OCI-LY7 (cell line): ENCODE results near the gene TWIST2. TPM values are rescaled to one million over a fixed set of nuclear protein-coding genes. Genes with fewer than 3 reads are reported as not detected.

Experiments used
- BruUV-seq: library from RNA; stranded (reverse); fragments of 400-500 nt; replicated peaks from 2 replicates; lab custom pipeline; 2021; lab: Mats Ljungman, UMichigan
- CTCF ChIA-PET: fragments of 300-600 bp; sonication (Branson Sonifier 250); formaldehyde crosslinking; loops from one replicate; lab custom pipeline; 2022; ENCODE audit warnings: antibody characterized with exemption; ENCODE audit not compliant: unreplicated experiment; lab: Charles Lee
- POLR2A ChIA-PET: fragments of 300-600 bp; sonication (Branson Sonifier 250); formaldehyde crosslinking; loops from one replicate; lab custom pipeline; 2022; ENCODE audit warnings: antibody characterized with exemption; lab: Charles Lee
- DNase-seq: peaks from one replicate; pipeline ENCODE4 v3.0.0-alpha.2; 2015; ENCODE audit warnings: low spot score
- H2AFZ ChIP-seq: fragments of 200-600 bp; sonication (generic), shearing (Covaris generic); 2 replicates; pipeline ENCODE4 v1.6.1; 2014; ENCODE audit warnings: mild to moderate bottlenecking, antibody characterized with exemption, low read length, moderate library complexity
- H3K27ac ChIP-seq: fragments of 200-600 bp; sonication (generic); 2 replicates; pipeline ENCODE4 v1.5.1; 2014; ENCODE audit warnings: mixed run types, low read depth, mild to moderate bottlenecking, moderate library complexity, low read length, inconsistent platforms; ENCODE audit not compliant: poor library complexity, severe bottlenecking
- H3K36me3 ChIP-seq: fragments of 200-600 bp; sonication (generic); 2 replicates; pipeline ENCODE4 v1.6.1; 2014; ENCODE audit warnings: mild to moderate bottlenecking, antibody characterized with exemption, low read length, moderate library complexity, mixed read lengths; ENCODE audit not compliant: insufficient read depth
- H3K4me1 ChIP-seq: fragments of 200-600 bp; sonication (generic); 2 replicates; pipeline ENCODE4 v1.5.1; 2014; ENCODE audit warnings: mild to moderate bottlenecking, low read length; ENCODE audit not compliant: insufficient read depth, poor library complexity, severe bottlenecking
- H3K4me2 ChIP-seq: fragments of 200-600 bp; sonication (generic); 2 replicates; pipeline ENCODE4 v1.6.1; 2014; ENCODE audit warnings: mild to moderate bottlenecking, low read length
- H3K4me3 ChIP-seq: fragments of 200-600 bp; sonication (generic); 2 replicates; pipeline ENCODE4 v1.5.1; 2014; ENCODE audit warnings: mild to moderate bottlenecking, low read depth, low read length; ENCODE audit not compliant: poor library complexity, severe bottlenecking
- H3K79me2 ChIP-seq: fragments of 200-600 bp; sonication (generic); 2 replicates; pipeline ENCODE4 v1.6.1; 2016; ENCODE audit warnings: low read depth, mild to moderate bottlenecking, low read length, moderate library complexity, mixed read lengths; ENCODE audit not compliant: insufficient read depth
- H3K9me2 ChIP-seq: fragments of 200-600 bp; sonication (generic); 2 replicates; pipeline ENCODE4 v1.6.1; 2016; ENCODE audit warnings: mild to moderate bottlenecking, low read length, mixed read lengths; ENCODE audit not compliant: insufficient read depth
- H3K9me3 ChIP-seq: fragments of 200-600 bp; sonication (generic); 2 replicates; pipeline ENCODE4 v1.6.1; 2014; ENCODE audit warnings: mild to moderate bottlenecking, mixed run types, low read length, mixed read lengths
- H4K20me1 ChIP-seq: fragments of 200-600 bp; sonication (generic); 2 replicates; pipeline ENCODE4 v1.6.1; 2014; ENCODE audit warnings: mild to moderate bottlenecking, antibody characterized with exemption, low read length, moderate library complexity, mixed read lengths; ENCODE audit not compliant: insufficient read depth
- CTCF ChIP-seq: fragments of 200-600 bp; sonication (generic); conservative IDR thresholded peaks from 2 replicates; pipeline ENCODE4 v1.5.1; 2014; ENCODE audit warnings: mild to moderate bottlenecking, antibody characterized with exemption, low read length, moderate library complexity, mixed read lengths
- EZH2phosphoT487 ChIP-seq: fragments of 200-600 bp; sonication (generic); IDR thresholded peaks from 2 replicates; pipeline ENCODE4 v1.6.1; 2018; ENCODE audit warnings: low read depth, borderline replicate concordance, mild to moderate bottlenecking, mixed run types, antibody characterized with exemption, low read length, moderate library complexity, mixed read lengths
- intact Hi-C: fragments of 100-400 bp; cut with micrococcal nuclease; formaldehyde crosslinking; loops from one replicate; pipeline ENCODE4 v1.10.0; 2022; ENCODE audit not compliant: unreplicated experiment
- total RNA-seq, 2 experiments: library from RNA; depleted of rRNA in 1 of 2; stranded (reverse); fragments of >200 nt in 1 of 2; shearing (Covaris generic) in 1 of 2; gene quantifications; 2 replicates each; pipeline ENCODE4 v1.2.3, GENCODE V29; 2014 to 2022

TWIST2 gene
- total RNA-seq, 2 experiments from 2014 or later = not detected

- Histone ChIP-seq H3K4me1 (no peaks in the 10 kb centered on the region), H3K27ac (no peak overlapping the region), H4K20me1 (no peaks in the 10 kb centered on the region), H3K9me2 (no peaks in the 10 kb centered on the region), H3K9me3 (no peaks in the 10 kb centered on the region), H3K4me2 (no peak overlapping the region), H2AFZ (no peak overlapping the region), H3K79me2 (no peaks in the 10 kb centered on the region), H3K4me3 (no peak overlapping the region), H3K36me3 (no peaks in the 10 kb centered on the region)
- DNase-seq = no peak
- intact Hi-C loops = no loop called here
- BruUV-seq = no TSS peak
- ChIA-PET POLR2A (no interaction called here), CTCF (no interaction called here)
- no peak for TF ChIP-seq CTCF
- no peak for TF ChIP-seq EZH2phosphoT487
Observed at GRCh38 chr2:238845583-238846377, 2.1 kb upstream of the TWIST2 start.

- Histone ChIP-seq H3K9me3 (no peaks in the 10 kb centered on the region), H3K9me2 (no peaks in the 10 kb centered on the region), H3K4me2 (no peak overlapping the region), H3K4me3 (no peak overlapping the region), H3K79me2 (no peaks in the 10 kb centered on the region), H3K36me3 (no peaks in the 10 kb centered on the region), H3K27ac (no peak overlapping the region), H3K4me1 (no peaks in the 10 kb centered on the region), H4K20me1 (no peaks in the 10 kb centered on the region), H2AFZ (no peak overlapping the region)
- BruUV-seq = no TSS peak
- intact Hi-C loops = no loop called here
- POLR2A ChIA-PET = no interaction called here
- DNase-seq = no peak
- CTCF ChIA-PET = no interaction called here
- TF ChIP-seq CTCF (no peak), EZH2phosphoT487 (no peak)
Observed at GRCh38 chr2:238846378-238846627, 1.6 kb upstream of the TWIST2 start.

GRCh38 chr2:238846628-238847418 is 1.1 kb upstream of the TWIST2 start:
- CTCF ChIA-PET = no interaction called here
- H3K4me2 ChIP-seq = no peak overlapping the region
- POLR2A ChIA-PET = no interaction called here

More at GRCh38 chr2:238846628-238847418, 1.1 kb upstream of the TWIST2 start:
- Histone ChIP-seq H3K36me3 (no peaks in the 10 kb centered on the region), H3K9me3 (no peaks in the 10 kb centered on the region), H3K4me1 (no peaks in the 10 kb centered on the region), H3K4me3 (no peak overlapping the region), H3K27ac (no peak overlapping the region), H3K79me2 (no peaks in the 10 kb centered on the region), H3K9me2 (no peaks in the 10 kb centered on the region), H4K20me1 (no peaks in the 10 kb centered on the region), H2AFZ (no peak overlapping the region)
- no peak for DNase-seq
- TF ChIP-seq CTCF = no peak
- TF ChIP-seq EZH2phosphoT487 = no peak
- BruUV-seq = no TSS peak
- intact Hi-C loops = no loop called here
